ENCODE data around the gene PARP3.

DNA sequence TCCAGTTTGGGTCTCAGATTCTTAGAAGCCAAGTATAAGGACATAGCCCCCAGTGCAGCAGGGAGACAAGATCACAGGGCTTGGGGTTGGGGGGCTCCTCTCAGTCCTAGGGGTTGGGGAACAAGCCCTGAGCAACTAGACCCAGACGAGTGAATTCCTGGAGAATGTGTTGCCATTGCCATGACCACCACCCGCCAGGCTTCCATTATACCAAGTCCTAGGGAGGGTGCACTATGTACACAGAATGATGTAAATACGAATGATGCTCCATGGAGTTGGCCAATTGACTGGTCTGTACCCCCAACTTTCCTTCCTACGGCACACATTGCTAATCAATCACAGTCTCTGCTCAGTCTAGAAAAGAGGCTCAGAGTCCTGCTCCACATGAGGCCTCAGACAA is 47.8 kb upstream of the PARP3 start:
- TF ChIP-seq CTCF (IDR thresholded peaks at IDR 0.05) (no peak), POLR2A (IDR thresholded peaks at IDR 0.05) (no peak), EP300 (IDR thresholded peaks at IDR 0.05) (no peak), POLR2AphosphoS5 (IDR thresholded peaks at IDR 0.05) (no peak)

Measured in gastroesophageal sphincter (tissue), 3 donors.